ENCODE measurements around the gene GPC6. TPM values are rescaled to one million over a fixed set of nuclear protein-coding genes. Genes with fewer than 3 reads are reported as not detected.

The GPC6 gene
- total RNA-seq, 1 experiment from 2014 or later: not detected

DNA sequence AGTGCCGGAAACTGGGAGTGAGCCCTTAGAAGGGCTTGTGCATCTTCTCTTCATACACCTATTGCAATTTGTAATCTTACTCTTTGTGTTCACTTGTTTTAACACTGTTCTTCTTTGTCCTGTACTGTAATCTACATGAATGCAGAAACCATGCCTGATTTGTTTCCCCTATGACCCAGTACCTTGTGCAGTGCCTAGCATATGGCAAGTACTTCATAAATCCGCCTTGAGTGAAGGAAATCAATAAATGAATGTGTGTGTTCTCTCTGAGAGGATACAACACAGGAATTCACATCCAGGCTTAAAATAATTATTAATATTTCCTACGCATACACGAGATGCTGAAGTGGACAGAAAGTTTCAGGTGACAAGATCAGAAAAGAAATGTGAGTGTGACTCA is 172.6 kb downstream of the GPC6 start:
- Histone ChIP-seq H3K27ac (no peak overlapping the region), H3K4me3 (no peak overlapping the region), H3F3A (ENCODE audit: insufficient read depth, low read depth) (no peaks in the 10 kb centered on the region), H4K20me1 (ENCODE audit: insufficient read depth) (no peaks in the 10 kb centered on the region), H3K4me2 (no peak overlapping the region), H3K9me2 (ENCODE audit: insufficient read depth) (no peaks in the 10 kb centered on the region), H3K9me3 (ENCODE audit: insufficient read depth, low read depth) (no peaks in the 10 kb centered on the region; the same call in 1 of the 2 replicates), H3K79me2 (ENCODE audit: low read depth) (no peaks in the 10 kb centered on the region), H2AFZ (no peak overlapping the region), H3K36me3 (ENCODE audit: low read depth) (no peaks in the 10 kb centered on the region), H3K4me1 (replicated peaks; ENCODE audit: insufficient read depth) (no peaks in the 10 kb centered on the region), H3K27me3 (ENCODE audit: insufficient read depth, low read depth) (no peaks in the 10 kb centered on the region)
- intact Hi-C loops (cut with micrococcal nuclease; ENCODE audit: unreplicated experiment): no loop called here
- no peak for DNase-seq
- ChIA-PET CTCF (no interaction called here), POLR2A (ENCODE audit: unreplicated experiment) (no interaction called here)
- no TSS peak for BruUV-seq (replicated peaks)
- TF ChIP-seq, protein P1, sequence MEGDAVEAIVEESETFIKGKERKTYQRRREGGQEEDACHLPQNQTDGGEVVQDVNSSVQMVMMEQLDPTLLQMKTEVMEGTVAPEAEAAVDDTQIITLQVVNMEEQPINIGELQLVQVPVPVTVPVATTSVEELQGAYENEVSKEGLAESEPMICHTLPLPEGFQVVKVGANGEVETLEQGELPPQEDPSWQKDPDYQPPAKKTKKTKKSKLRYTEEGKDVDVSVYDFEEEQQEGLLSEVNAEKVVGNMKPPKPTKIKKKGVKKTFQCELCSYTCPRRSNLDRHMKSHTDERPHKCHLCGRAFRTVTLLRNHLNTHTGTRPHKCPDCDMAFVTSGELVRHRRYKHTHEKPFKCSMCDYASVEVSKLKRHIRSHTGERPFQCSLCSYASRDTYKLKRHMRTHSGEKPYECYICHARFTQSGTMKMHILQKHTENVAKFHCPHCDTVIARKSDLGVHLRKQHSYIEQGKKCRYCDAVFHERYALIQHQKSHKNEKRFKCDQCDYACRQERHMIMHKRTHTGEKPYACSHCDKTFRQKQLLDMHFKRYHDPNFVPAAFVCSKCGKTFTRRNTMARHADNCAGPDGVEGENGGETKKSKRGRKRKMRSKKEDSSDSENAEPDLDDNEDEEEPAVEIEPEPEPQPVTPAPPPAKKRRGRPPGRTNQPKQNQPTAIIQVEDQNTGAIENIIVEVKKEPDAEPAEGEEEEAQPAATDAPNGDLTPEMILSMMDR (conservative IDR thresholded peaks at IDR 0.05): no peak
- TF ChIP-seq EZH2 (IDR thresholded peaks at IDR 0.05; ENCODE audit: low read depth): no peak

DNA sequence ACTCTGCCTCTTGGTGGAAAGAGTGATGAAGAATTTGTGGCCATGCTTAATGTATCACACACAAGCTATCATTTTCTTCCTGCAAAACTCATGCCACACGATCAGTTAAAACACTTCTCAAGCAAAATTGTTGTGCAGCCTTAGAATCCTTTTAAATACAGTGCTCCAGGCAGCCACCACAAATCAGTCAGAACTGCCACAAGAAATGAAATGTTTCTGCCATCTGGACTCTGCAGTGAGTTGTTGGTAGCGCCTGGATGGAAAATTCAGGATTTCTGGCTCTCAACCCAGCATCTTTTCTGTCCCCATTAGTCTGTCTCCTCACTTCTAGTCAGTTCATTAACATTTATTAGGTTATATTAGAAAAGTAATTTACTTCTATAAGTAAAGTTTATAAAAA is 179.5 kb downstream of the GPC6 start:
- Histone ChIP-seq H3K9me2 (ENCODE audit: insufficient read depth) (no peaks in the 10 kb centered on the region), H3K27ac (no peak overlapping the region), H3K79me2 (ENCODE audit: low read depth) (no peaks in the 10 kb centered on the region), H3F3A (ENCODE audit: insufficient read depth, low read depth) (no peaks in the 10 kb centered on the region), H3K4me1 (replicated peaks; ENCODE audit: insufficient read depth) (no peaks in the 10 kb centered on the region), H3K4me2 (no peak overlapping the region), H4K20me1 (ENCODE audit: insufficient read depth) (no peaks in the 10 kb centered on the region), H3K27me3 (ENCODE audit: insufficient read depth, low read depth) (no peaks in the 10 kb centered on the region), H3K9me3 (ENCODE audit: insufficient read depth, low read depth) (no peaks in the 10 kb centered on the region), H3K4me3 (no peak overlapping the region), H2AFZ (no peak overlapping the region), H3K36me3 (ENCODE audit: low read depth) (no peaks in the 10 kb centered on the region)
- no peak for DNase-seq
- intact Hi-C loops (cut with micrococcal nuclease; ENCODE audit: unreplicated experiment): no loop called here
- TF ChIP-seq EZH2 (IDR thresholded peaks at IDR 0.05; ENCODE audit: low read depth): no peak
- TF ChIP-seq, protein P1 (conservative IDR thresholded peaks at IDR 0.05): no peak
- ChIA-PET CTCF (no interaction called here), POLR2A (ENCODE audit: unreplicated experiment) (no interaction called here)
- BruUV-seq (replicated peaks): no TSS peak

DNA sequence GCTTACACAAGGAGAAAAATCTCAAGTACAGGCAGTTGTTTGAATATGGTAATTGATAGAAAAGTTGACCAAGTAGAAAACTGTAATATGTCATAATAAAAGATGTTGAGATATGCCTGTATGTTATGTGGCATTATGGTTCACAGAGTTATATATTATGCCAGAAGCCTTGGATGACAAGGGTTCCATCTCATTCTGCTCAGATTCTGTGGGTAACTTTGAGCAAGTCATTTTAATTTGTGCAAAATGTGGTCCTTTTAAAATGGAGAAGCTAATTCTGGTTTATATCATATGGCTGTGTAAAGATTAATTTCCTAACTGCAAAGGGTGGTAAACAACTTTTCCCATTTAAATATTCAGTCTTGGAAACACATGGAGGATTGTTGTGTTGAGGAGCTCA is 180.9 kb downstream of the GPC6 start:
- H3K4me1 ChIP-seq (replicated peaks; ENCODE audit: insufficient read depth): no peaks in the 10 kb centered on the region
- H3K9me3 ChIP-seq (ENCODE audit: insufficient read depth, low read depth): no peaks in the 10 kb centered on the region
- no peak for DNase-seq
- no peaks in the 10 kb centered on the region for H3K27me3 ChIP-seq (ENCODE audit: insufficient read depth, low read depth)
- ChIA-PET CTCF (no interaction called here), POLR2A (ENCODE audit: unreplicated experiment) (no interaction called here)
- intact Hi-C loops (cut with micrococcal nuclease; ENCODE audit: unreplicated experiment): no loop called here
- H3F3A ChIP-seq (ENCODE audit: insufficient read depth, low read depth): no peaks in the 10 kb centered on the region
- no peaks in the 10 kb centered on the region for H3K36me3 ChIP-seq (ENCODE audit: low read depth)
- no peak overlapping the region for H3K4me2 ChIP-seq
- no peak overlapping the region for H2AFZ ChIP-seq
- no peak overlapping the region for H3K4me3 ChIP-seq
- TF ChIP-seq, protein P1 (conservative IDR thresholded peaks at IDR 0.05): no peak
- TF ChIP-seq EZH2 (IDR thresholded peaks at IDR 0.05; ENCODE audit: low read depth): no peak
- H3K79me2 ChIP-seq (ENCODE audit: low read depth): no peaks in the 10 kb centered on the region
- no peaks in the 10 kb centered on the region for H3K9me2 ChIP-seq (ENCODE audit: insufficient read depth)
- no peak overlapping the region for H3K27ac ChIP-seq
- H4K20me1 ChIP-seq (ENCODE audit: insufficient read depth): no peaks in the 10 kb centered on the region
- BruUV-seq (replicated peaks): no TSS peak
